ENCODE results near the gene LCAT. TPM values are rescaled to one million over a fixed set of nuclear protein-coding genes. Genes with fewer than 3 reads are reported as not detected.

The LCAT gene
- total and polyA plus RNA-seq, 7 experiments from 2014 or later = 0.33 to 23.6 (median 11.9) TPM

DNA sequence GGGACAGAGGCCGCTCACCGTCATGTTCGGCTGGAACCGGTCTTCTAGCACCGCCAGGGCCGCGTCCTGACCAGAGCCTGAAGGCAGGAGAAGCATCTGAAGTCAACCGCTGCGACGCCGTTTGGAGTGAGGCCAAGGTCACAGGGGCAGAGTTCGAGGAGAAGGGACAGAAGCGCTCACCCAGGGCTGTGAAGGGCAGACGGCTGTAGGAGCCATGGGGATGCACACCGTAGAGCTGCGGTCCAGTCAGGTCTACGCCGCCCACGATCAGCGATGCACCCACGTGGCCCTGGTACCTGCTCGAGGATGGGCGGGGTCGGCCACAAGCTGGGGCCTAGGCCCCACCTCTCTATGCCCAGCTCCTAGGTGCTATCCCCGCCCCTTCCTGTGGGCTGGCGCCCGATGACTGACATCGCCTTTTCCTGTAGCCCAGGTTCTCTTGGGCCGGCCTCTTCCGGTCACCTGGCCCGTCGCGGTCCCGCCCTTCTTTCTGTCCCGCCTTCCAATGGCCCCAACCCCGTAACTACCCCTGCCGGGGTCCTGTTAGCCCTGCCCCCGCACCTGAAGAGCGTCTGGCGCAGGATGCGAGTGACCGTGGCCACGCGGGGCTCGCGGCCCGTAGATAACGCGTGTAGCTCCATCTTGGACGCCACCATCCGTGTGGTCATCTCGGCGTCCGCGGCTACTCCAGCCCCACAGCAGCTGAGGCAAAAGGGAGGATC lies 8.4 kb downstream of the LCAT start:
- DNase-seq (peak; percentile 71 to 95 (median 91)), ATAC-seq (peak; percentile 96)
- peak overlapping the region; percentile 99 for H3K4me3 ChIP-seq (ENCODE audit: low read length)
- peaks cover 19 to 55% (median 20%) of the 10 kb centered on the region in 3 experiments for H3K36me3 ChIP-seq (ENCODE audit: control insufficient read depth in 2 of 3, insufficient read depth in 3 of 3, low read length in 3 of 3)
- Mint-ChIP-seq H3K36me3 (peaks cover 5 to 27% (median 7%) of the 10 kb centered on the region in 5 donors), H3K4me1 (peaks cover 28 to 48% (median 35%) of the 10 kb centered on the region in 7 donors), H3K9me3 (no peaks in the 10 kb centered on the region), H3K27ac (peak overlapping the region; percentile 87 to 99 (median 99)), H3K4me3 (peak overlapping the region; percentile 89 to 100 (median 100)), H3K27me3 (peaks cover 0 to 3% (median 0%) of the 10 kb centered on the region in 5 donors)
- H3K27ac ChIP-seq (ENCODE audit: low read depth, low read length) = peak overlapping the region; percentile 77
- no peaks in the 10 kb centered on the region for H3K27me3 ChIP-seq (ENCODE audit: control insufficient read depth in 2 of 2, insufficient read depth in 2 of 2, low read length in 2 of 2)
- ChIA-PET CTCF (interaction anchor here (0.8 to 2.7 kb wide), 6 partner anchors 34 to 414 kb away, joined by 3 to 11 read pairs (median 4); partner anchors contain the start of genes NFATC3, NRN1L and NUTF2), POLR2A (interaction anchor here (0.6 to 4.5 kb wide), 35 partner anchors 11 to 380 kb away, joined by 3 to 35 read pairs (median 5); partner anchors contain the start of genes C16orf86, CARMIL2, CTCF and DDX28)
- no peaks in the 10 kb centered on the region for H3K9me3 ChIP-seq (ENCODE audit: control insufficient read depth in 2 of 3, low read length in 3 of 3)
- H3K4me1 ChIP-seq (ENCODE audit: control insufficient read depth in 2 of 2, insufficient read depth in 2 of 2, low read length in 2 of 2) = peaks cover 21 to 32% of the 10 kb centered on the region in 2 donors
- intact Hi-C loops (cut with micrococcal nuclease) = loop anchor here (1.0 to 5.0 kb wide), 21 partner anchors 33 to 454 kb away; partner anchors contain the start of genes ACD (in 2 of the 2), ATP6V0D1 (in 2 of the 2), CTCF (in 2 of the 2) and EDC4 (in 2 of the 2)

DNA sequence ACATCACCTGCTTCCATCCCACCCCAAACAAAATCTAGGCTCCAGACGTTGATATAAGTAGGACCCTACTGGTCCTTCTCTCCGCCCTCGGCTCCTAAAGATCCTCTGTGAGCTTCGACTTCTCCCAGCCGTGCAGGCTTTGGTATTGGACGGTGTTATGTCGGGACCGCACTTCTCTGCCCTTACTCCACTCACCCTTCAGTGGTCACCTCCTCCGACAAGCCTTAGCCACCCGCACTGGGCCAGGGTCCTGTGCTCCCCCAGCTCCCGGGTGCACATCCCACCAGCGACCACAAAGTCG lies 8.9 kb downstream of the LCAT start:
- peaks cover 5 to 24% (median 7%) of the 10 kb centered on the region in 5 donors for H3K36me3 Mint-ChIP-seq
- intact Hi-C loops (cut with micrococcal nuclease) = loop anchor here (1.0 to 5.0 kb wide), 16 partner anchors 33 to 454 kb away; partner anchors contain the start of genes EDC4 (in 2 of the 2), PRMT7 (in 2 of the 2), PSKH1 (in 2 of the 2) and SLC12A4 (in 2 of the 2)
- peak overlapping the region; percentile 99 for H3K4me3 ChIP-seq (ENCODE audit: low read length)
- ChIA-PET POLR2A (interaction anchor here (1.0 to 4.5 kb wide), 24 partner anchors 11 to 379 kb away, joined by 3 to 35 read pairs (median 6); partner anchors contain the start of genes CARMIL2, DPEP2, EDC4 and NFATC3), CTCF (interaction anchor here (0.8 to 2.7 kb wide), 5 partner anchors 48 to 414 kb away, joined by 3 to 11 read pairs (median 4); partner anchors contain the start of genes NFATC3, NRN1L and NUTF2)
- H3K9me3 Mint-ChIP-seq = no peaks in the 10 kb centered on the region
- H3K36me3 ChIP-seq (ENCODE audit: control insufficient read depth in 2 of 3, insufficient read depth in 3 of 3, low read length in 3 of 3) = peaks cover 19 to 60% (median 20%) of the 10 kb centered on the region in 3 experiments
- peak overlapping the region; percentile 87 to 99 (median 99) for H3K27ac Mint-ChIP-seq
- H3K4me1 ChIP-seq (ENCODE audit: control insufficient read depth in 2 of 2, insufficient read depth in 2 of 2, low read length in 2 of 2) = peaks cover 21 to 26% of the 10 kb centered on the region in 2 donors
- peak overlapping the region; percentile 77 for H3K27ac ChIP-seq (ENCODE audit: low read depth, low read length)
- H3K27me3 Mint-ChIP-seq = peaks cover 0 to 3% (median 0%) of the 10 kb centered on the region in 5 donors
- peaks cover 23 to 43% (median 30%) of the 10 kb centered on the region in 7 donors for H3K4me1 Mint-ChIP-seq
- ATAC-seq (no peak), DNase-seq (no peak)
- no peaks in the 10 kb centered on the region for H3K9me3 ChIP-seq (ENCODE audit: control insufficient read depth in 2 of 3, low read length in 3 of 3)
- no peaks in the 10 kb centered on the region for H3K27me3 ChIP-seq (ENCODE audit: control insufficient read depth in 2 of 2, insufficient read depth in 2 of 2, low read length in 2 of 2)
- peak overlapping the region; percentile 73 to 100 (median 100) for H3K4me3 Mint-ChIP-seq

GRCh38 chr16:67934306-67935100 lies 9.4 kb downstream of the LCAT start:
- ChIA-PET CTCF (interaction anchor here (0.7 to 2.7 kb wide), 3 partner anchors 48 to 118 kb away, joined by 3 to 11 read pairs (median 4); partner anchors contain the start of gene NRN1L), POLR2A (interaction anchor here (0.6 to 4.5 kb wide), 9 partner anchors 37 to 290 kb away, joined by 3 to 35 read pairs (median 12); partner anchors contain the start of genes CARMIL2, NUTF2, PSKH1 and RANBP10)
- no peaks in the 10 kb centered on the region for H3K27me3 ChIP-seq (ENCODE audit: control insufficient read depth in 2 of 2, insufficient read depth in 2 of 2, low read length in 2 of 2)
- H3K9me3 Mint-ChIP-seq = no peaks in the 10 kb centered on the region
- H3K27ac ChIP-seq (ENCODE audit: low read depth, low read length) = peak overlapping the region; percentile 77
- peaks cover 18 to 38% (median 24%) of the 10 kb centered on the region in 7 donors for H3K4me1 Mint-ChIP-seq
- H3K4me1 ChIP-seq (ENCODE audit: control insufficient read depth in 2 of 2, insufficient read depth in 2 of 2, low read length in 2 of 2) = peaks cover 21% of the 10 kb centered on the region in 2 donors
- H3K36me3 ChIP-seq (ENCODE audit: control insufficient read depth in 2 of 3, insufficient read depth in 3 of 3, low read length in 3 of 3) = peaks cover 19 to 65% (median 20%) of the 10 kb centered on the region in 3 experiments
- no peak overlapping the region for H3K4me3 ChIP-seq (ENCODE audit: low read length)
- DNase-seq (no peak), ATAC-seq (no peak)
- H3K27ac Mint-ChIP-seq = peak overlapping the region; percentile 44 to 99 (median 99)
- H3K9me3 ChIP-seq (ENCODE audit: control insufficient read depth in 2 of 3, low read length in 3 of 3) = no peaks in the 10 kb centered on the region
- H3K36me3 Mint-ChIP-seq = peaks cover 5 to 24% (median 7%) of the 10 kb centered on the region in 5 donors
- H3K4me3 Mint-ChIP-seq = peak overlapping the region in 7 of 10 donors; percentile 23 to 100 (median 89)
- H3K27me3 Mint-ChIP-seq = peaks cover 0 to 3% (median 0%) of the 10 kb centered on the region in 5 donors
- intact Hi-C loops (cut with micrococcal nuclease) = loop anchor here (1.0 to 5.0 kb wide), 16 partner anchors 34 to 453 kb away; partner anchors contain the start of genes EDC4 (in 2 of the 2), PRMT7 (in 2 of the 2), PSKH1 (in 2 of the 2) and SLC12A4 (in 2 of the 2)

GRCh38 chr16:67933805-67934204 lies 10.1 kb downstream of the LCAT start:
- Histone ChIP-seq H3K4me1 (ENCODE audit: control insufficient read depth in 2 of 2, insufficient read depth in 2 of 2, low read length in 2 of 2) (peaks cover 17 to 21% of the 10 kb centered on the region in 2 donors), H3K4me3 (ENCODE audit: low read length) (no peak overlapping the region), H3K27ac (ENCODE audit: low read depth, low read length) (no peak overlapping the region), H3K36me3 (ENCODE audit: control insufficient read depth in 2 of 3, insufficient read depth in 3 of 3, low read length in 3 of 3) (peaks cover 19 to 72% (median 20%) of the 10 kb centered on the region in 3 experiments), H3K27me3 (ENCODE audit: control insufficient read depth in 2 of 2, insufficient read depth in 2 of 2, low read length in 2 of 2) (no peaks in the 10 kb centered on the region), H3K9me3 (ENCODE audit: control insufficient read depth in 2 of 3, low read length in 3 of 3) (no peaks in the 10 kb centered on the region)
- peak overlapping the region in 4 of 10 donors; percentile 6 to 48 (median 28) for H3K4me3 Mint-ChIP-seq
- peaks cover 17 to 31% (median 22%) of the 10 kb centered on the region in 7 donors for H3K4me1 Mint-ChIP-seq
- H3K36me3 Mint-ChIP-seq = peaks cover 5 to 24% (median 7%) of the 10 kb centered on the region in 5 donors
- no peaks in the 10 kb centered on the region for H3K9me3 Mint-ChIP-seq
- ATAC-seq (no peak), DNase-seq (no peak)
- intact Hi-C loops (cut with micrococcal nuclease) = loop anchor here (2.0 kb wide), 2 partner anchors 61 to 267 kb away; partner anchors contain the start of genes EDC4 (in 2 of the 2), C16orf86 (in 1 of the 2) and ENKD1 (in 1 of the 2)
- peaks cover 0 to 3% (median 0%) of the 10 kb centered on the region in 5 donors for H3K27me3 Mint-ChIP-seq
- ChIA-PET POLR2A (interaction anchor here (0.6 to 3.9 kb wide), 3 partner anchors 36 to 262 kb away, joined by 3 to 25 read pairs (median 12); partner anchors contain the start of gene PSKH1), CTCF (interaction anchor here (0.7 to 2.7 kb wide), 2 partner anchors 50 to 117 kb away, joined by 3 to 11 read pairs; partner anchors contain the start of gene NRN1L)
- peak overlapping the region in 8 of 9 donors; percentile 5 to 99 (median 44) for H3K27ac Mint-ChIP-seq

DNA sequence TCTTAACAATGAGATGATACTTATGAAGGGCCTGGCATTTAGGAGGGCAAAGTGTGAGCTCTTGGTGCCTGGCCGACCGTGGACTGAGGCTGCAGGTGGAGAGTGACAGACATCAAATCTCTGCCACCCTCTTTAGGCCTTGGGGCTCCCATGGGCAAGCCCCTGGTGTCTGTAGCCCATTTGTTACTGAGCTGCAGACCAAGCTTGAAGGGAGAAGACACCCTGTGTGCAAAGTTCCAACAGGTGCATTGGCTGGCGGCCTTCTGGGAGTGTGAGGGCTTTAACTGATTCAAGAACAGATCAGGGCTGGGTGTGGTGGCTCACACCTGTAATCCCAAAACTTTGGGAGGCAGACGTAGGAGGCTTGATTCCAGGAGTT lies 11.5 kb downstream of the LCAT start:
- Mint-ChIP-seq H3K27me3 (peaks cover 0 to 3% (median 0%) of the 10 kb centered on the region in 5 donors), H3K36me3 (peaks cover 5 to 27% (median 7%) of the 10 kb centered on the region in 5 donors), H3K27ac (peak overlapping the region in 1 of 9 donors; percentile 28), H3K4me3 (no peak overlapping the region), H3K4me1 (peaks cover 17 to 36% (median 24%) of the 10 kb centered on the region in 7 donors), H3K9me3 (no peaks in the 10 kb centered on the region)
- POLR2A ChIA-PET = interaction anchor here (0.5 to 0.6 kb wide), 2 partner anchors 38 to 236 kb away, joined by 3 to 4 read pairs; no protein-coding TSS in a partner anchor
- Histone ChIP-seq H3K4me3 (ENCODE audit: low read length) (no peak overlapping the region), H3K4me1 (ENCODE audit: control insufficient read depth in 2 of 2, insufficient read depth in 2 of 2, low read length in 2 of 2) (peaks cover 15 to 19% of the 10 kb centered on the region in 2 donors), H3K27me3 (ENCODE audit: control insufficient read depth in 2 of 2, insufficient read depth in 2 of 2, low read length in 2 of 2) (no peaks in the 10 kb centered on the region), H3K27ac (ENCODE audit: low read depth, low read length) (no peak overlapping the region), H3K9me3 (ENCODE audit: control insufficient read depth in 2 of 3, low read length in 3 of 3) (no peaks in the 10 kb centered on the region), H3K36me3 (ENCODE audit: control insufficient read depth in 2 of 3, insufficient read depth in 3 of 3, low read length in 3 of 3) (peaks cover 19 to 82% (median 20%) of the 10 kb centered on the region in 3 experiments)
- DNase-seq (no peak), ATAC-seq (no peak)
- intact Hi-C loops (cut with micrococcal nuclease) = no loop called here
- CTCF ChIA-PET = interaction anchor here (0.8 kb wide), 1 partner anchor 50 kb away, joined by 3 read pairs; no protein-coding TSS in a partner anchor
